OCI-LY3 (cell line): Measurements from ENCODE around the gene SPOUT1.

Experiments
- CTCF ChIP-seq: fragments of 200-600, 300-600 bp; sonication (generic); IDR thresholded peaks from 2 replicates; pipeline ENCODE4 v1.5.1; 2014; ENCODE audit warnings: antibody characterized with exemption, low read length, low read depth
- EZH2phosphoT487 ChIP-seq: fragments of 200-600 bp; shearing (Covaris generic); IDR thresholded peaks from 2 replicates; pipeline ENCODE4 v1.6.1; 2018; ENCODE audit warnings: antibody characterized with exemption, mixed run types, low read depth

- TF ChIP-seq CTCF (no peak), EZH2phosphoT487 (no peak)
Measured at GRCh38 chr9:128828719-128829452, 708 bp downstream of the SPOUT1 start.
